Stimulated activated CD8-positive, alpha-beta memory T cell treated with anti-CD3 and anti-CD28 coated beads, Interleukin-4, amount 100 ng/mL, for 24 hours (primary cell): Measurements from ENCODE around the gene RERE.
"Not testable (repeated sequence)": the region's sequence is repeated elsewhere in the genome, so short reads cannot be mapped to it uniquely, and the experiment has no call there.

Experiments used
- DNase-seq: peaks from one replicate; pipeline ENCODE4 v3.0.0-alpha.2; 2020; ENCODE audit warnings: low read depth

Gene RERE

DNA sequence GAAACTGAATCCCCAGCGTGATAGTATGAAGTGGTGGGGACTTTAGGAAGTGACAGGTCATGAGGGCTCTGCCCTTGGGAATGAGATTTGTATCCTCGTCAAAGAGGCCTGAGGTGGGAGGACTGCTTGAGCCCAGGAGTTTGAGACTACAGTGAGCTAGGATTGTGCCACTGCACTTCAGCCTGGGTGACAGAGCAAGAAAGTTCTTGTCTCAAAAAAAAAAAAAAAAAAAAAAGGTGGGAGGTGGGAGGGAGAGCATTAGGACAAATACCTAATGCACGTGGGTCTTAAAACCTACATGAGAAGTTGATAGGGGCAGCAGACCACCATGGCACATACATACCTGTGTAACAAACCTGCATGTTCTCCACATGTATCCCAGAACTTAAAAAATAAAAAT, 24.0 kb upstream of the RERE start:
- no peak for DNase-seq

DNA sequence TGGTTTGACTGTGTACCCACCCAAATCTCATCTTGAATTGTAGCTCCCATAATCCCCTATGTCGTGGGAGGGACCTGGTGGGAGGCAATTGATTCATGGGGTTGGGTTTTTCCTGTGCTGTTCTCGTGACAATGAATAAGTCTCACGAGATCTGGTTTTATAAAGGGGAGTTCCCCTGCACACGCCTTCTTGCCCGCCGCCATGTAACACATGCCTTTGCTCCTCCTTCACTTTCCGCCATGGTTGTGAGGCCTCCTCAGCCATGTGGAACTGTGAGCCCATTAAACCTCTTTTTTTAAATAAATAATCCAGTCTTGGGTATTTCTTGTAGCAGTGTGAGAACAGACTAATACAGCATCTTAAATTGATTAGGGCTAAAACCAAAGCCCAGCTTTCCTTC, 22.6 kb upstream of the RERE start:
- no peak for DNase-seq

DNA sequence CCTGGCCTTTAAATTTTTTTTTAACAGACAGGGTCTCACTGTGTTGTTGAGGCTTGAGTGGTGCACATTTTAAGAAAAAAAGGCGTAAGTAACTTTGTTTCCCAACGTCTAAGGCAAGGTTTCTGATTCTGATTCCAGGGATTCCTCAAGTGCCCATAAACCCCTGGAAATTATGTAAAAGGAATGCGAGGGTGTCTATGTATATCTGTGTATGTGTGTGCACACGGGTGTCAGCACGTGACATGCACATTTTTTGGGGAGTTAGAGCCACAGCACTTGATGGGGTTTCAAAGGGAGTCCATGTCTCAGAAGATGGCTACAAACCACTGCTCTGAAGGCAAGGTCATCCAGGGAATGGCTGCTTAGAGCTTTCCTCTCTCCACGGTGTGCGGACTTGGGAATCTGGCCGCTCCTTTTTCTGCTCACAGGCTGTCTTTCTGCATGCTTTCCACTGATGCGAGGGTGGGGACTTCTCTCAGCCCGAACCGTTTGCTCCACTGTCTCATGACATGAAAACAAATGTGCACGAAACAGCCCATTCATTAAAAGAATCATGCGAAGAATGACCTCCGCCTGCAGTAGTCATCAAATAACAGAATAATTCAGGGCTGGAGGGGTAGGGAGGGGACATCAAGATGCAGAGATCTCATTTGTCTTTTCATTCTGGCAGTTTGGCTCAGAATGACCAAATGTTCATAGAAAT, 18.7 kb upstream of the RERE start:
- DNase-seq = no peak

DNA sequence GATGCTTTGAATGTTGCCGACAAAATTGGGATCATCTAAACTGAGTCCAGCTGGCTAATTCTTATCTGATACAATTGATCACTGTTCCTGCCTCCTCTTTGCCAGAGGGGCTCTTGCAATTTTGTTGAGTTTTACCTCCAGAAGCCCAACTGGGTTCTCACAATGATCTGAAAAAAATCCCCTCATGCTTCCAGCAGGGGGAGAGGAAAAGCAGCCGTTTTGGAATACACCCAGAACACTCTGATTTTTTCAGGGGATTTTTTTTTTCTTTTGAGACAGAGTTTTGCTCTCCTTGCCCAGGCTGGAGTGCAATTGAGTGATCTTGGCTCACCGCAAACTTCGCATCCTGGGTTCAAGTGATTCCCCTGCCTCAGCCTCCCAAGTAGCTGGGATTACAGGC, 13.9 kb upstream of the RERE start:
- DNase-seq = no peak

DNA sequence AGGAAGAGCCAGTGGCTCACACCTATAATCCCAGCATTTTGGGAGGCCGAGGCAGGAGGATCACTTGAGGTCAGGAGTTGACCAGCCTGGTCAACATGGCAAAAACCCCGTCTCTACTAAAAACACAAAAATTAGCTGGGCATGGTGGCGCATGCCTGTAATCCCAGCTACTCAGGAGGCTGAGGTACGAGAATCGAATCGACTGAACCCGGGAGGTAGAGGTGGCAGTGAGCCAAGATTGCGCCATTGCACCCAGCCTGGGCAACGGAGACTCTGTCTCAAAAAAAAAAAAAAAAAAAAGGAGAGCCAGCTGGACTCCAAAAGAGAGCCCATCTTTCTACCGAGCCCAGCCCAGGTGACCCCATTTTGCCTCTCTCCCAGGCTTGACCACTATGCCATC, 13.3 kb upstream of the RERE start:
- DNase-seq = not testable (repeated sequence)

DNA sequence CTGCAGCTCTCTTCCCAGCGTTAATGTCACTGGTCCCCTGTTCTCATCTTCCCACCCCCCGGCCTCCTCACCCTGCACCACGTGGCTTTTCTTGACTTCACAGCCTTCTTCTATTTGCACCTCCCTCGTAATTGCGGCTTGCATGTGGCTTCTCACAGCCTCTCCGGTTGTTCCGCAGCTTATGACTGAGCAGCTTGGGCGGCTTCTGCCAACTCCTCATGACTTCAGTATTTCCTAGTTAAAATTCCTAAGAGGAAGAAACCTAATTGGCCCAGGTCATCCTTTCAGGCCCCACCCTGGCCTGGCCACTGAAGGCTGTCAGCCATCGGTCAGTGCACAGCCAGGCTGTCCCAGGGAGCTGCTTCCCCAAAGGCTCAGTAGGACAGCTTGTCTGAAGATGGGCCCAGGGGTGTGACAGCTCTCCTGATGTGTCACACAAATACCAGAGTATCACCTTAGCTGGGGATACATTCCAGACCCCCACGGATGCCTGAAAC, 8.6 kb upstream of the RERE start:
- DNase-seq = no peak

DNA sequence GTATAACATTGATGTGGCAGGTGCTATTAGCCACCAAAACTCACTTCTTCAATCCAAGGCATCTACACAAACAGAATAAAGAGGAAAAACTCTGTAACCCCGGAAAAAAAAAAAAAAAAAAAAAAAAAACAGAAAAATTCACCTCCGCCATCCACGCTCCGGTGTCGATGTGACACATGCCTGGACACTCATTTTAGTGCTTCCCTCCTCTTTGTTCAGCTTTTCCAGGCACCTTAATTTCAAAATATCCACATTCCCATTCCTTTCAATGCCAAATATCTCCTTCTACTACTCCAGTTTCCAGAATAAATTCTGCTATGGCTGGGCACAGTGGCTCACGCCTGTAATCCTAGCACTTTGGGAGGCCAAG, 5.8 kb upstream of the RERE start:
- no peak for DNase-seq

DNA sequence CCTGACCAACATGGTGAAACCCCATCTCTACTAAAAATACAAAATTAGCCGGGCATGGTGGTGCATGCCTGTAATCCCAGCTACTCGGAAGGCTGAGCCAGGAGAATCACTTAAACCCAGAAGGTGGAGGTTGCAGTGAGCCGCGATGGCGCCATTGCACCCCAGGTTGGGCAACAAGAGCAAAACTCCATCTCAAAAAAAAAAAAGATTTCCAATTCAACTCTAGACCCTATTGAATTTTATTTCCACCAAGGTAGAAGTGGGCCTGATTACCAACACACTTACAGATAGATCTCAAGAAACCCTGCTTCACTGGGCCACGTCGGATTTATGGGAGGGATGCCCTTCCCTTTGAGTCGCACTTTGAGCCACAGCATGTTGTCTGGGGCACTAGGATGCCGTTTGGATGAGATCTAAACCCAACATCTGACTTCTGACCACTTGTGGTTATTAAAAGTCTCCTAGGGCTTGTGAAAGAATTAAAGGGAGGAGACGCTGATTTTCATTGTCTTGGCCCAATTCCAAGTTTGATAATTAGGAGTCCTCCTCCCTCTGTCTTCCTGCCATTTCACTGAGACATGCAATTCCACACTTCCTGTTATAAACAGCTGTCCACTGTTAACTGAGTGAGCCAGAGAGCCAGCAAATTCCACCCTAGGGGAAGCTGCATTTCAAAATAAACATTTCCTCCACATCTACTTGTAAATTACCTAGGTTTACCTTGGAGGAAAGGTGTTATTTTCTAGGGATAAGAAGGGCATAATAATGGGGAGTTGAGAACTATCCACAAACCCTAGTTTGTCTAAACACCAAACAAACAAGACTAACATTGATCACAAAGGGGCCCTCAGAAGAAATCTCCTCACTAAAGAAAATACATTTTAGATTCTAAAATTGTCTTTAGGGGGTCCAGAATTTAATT, 5.2 kb upstream of the RERE start:
- no peak for DNase-seq

DNA sequence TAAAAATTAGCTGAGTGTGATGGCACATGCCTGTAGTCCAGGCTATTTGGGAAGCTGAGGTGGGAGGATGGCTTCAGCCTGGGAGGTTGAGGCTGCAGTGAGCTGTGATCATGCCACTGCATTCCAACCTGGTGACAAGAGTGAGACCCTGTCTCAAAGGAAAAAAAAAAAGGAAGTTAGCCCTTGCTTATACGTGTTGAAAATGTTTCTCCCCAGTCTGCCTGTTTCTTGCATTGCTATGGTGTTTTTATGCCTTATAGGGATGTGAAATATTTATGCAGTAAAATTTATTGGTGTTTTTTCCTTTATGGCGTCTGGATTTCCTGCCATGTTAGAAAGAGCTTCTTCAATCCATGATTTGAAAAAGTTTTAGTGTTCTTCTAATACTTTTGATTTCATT, 3.6 kb upstream of the RERE start:
- DNase-seq = no peak

DNA sequence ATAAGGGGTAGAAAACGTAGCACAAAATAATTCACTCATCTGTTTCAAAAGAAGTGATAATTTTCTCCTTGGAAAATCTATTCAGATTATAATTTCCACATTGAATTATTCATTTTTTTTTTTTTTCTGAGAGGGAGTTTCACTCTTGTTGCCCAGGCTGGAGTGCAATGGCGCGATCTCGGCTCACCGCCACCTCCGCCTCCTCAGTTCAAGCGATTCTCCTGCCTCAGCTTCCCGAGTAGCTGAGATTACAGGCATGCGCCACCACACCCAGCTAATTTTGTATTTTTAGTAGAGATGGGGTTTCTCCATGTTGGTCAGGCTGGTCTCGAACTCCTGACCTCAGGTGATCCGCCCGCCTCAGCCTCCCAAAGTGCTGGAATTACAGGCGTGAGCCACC, 1.3 kb upstream of the RERE start:
- DNase-seq = not testable (repeated sequence)

DNA sequence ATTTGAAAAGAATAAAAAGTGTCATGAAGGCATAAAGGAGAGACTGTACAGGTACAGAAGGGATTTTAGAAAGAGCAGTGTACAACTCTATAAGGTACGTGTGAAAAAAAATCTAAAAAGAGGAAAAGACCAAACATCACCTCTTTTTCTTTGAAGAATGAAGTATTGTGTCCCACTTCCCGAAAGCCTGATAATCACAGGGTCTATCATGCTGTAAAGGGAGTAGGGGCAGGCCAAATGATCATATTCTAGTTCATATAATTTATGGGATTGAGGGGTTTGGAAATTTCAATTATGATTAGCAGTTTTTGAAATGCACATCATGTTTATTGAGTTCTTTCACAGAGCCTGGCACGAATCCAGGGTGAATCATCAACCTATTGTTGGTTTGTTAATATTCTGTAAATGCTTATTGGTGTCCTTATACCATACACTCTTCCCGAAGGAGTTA, 910 bp upstream of the RERE start:
- no peak for DNase-seq

DNA sequence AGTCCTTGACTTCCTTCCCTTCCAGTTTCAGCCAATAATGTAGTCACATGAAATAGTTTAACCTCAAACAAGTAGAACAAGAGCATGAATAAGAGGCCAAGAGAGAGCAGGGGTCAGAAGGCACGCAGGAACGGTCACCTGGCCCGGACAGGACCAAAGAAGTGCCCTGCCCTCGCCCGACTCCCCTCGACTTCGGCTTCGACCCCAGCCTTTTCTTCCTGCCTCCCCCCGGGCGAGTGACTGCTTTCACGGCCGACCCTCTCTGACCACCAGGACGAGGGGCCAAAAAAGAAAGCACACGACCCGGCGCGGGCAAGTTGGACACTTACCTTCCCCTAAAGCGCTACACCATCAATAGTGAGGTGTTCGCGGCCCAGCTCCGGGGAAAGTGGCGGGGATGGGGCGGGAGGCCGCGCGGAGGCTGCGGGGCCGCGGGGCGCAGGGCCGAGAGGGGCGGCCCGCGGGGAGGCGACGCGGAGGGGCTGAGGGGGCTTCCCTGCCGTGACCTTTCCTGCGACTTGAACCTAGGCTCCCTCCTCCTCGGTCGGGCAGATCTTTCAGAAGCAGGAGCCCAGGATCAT, 519 bp downstream of the RERE start:
- peak; percentile 8 for DNase-seq

DNA sequence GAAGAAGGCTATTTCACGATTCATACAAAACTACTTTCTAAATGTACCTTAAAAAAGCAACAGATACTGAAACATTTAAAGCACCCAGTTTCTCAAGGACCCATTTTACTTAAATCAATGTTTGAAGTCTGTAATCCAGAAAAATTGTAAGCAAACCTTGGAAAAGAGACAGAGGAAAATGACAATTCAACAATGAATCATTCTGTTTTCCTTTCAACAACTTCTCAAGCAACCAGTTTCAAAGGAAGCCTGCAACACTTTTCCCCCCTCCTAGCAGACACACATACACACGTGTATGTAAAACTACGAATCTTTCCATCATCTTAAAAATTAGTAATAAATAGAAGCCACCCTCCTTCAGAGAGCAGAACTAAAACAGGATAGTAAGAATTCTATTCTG, 1.2 kb downstream of the RERE start:
- DNase-seq = no peak

DNA sequence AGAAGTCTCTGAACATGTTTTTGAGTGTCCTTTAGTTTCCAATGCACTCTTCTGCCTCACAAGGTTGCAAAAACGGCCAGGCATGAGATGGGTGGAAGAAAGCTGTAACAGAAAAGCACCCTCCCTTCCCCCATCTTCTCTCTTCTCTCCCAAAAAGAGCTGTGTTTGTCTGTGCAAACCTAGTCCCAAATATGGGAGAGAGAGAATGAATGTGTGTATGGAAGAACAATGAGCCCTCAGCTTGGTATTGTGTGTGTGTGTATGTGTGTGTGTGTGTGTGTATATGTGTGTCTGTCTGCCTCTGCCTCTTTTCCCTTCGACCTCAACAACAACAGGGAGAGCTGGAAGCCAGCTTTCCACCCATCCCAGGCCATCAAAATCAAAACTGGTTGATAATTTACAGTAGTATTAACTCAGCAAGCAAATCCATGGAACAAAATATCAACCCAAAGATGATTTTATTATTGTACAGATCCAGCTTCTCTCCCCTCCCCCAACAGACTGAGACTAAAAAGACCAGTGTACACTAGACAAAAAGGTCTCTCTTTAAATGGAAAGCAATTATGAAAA, 1.8 kb downstream of the RERE start:
- no peak for DNase-seq

DNA sequence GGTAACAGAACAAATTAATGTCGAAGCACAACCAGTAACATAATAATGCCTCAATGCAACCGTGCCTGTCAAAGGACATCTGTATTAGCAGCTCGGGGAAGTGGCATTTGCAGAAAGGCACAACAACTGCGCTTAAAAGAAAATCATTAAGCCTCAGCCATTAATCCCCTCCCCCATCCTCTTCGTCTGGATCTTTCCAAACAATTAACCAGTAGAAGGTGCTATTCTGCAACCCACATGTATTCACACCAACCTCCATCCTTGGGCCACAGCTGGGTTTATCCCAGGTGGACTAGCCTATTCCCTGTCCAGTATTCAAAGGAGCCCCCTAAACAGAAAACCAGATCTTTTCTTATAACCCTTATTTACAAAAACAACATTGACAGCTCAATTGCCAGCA, 2.6 kb downstream of the RERE start:
- DNase-seq = no peak

DNA sequence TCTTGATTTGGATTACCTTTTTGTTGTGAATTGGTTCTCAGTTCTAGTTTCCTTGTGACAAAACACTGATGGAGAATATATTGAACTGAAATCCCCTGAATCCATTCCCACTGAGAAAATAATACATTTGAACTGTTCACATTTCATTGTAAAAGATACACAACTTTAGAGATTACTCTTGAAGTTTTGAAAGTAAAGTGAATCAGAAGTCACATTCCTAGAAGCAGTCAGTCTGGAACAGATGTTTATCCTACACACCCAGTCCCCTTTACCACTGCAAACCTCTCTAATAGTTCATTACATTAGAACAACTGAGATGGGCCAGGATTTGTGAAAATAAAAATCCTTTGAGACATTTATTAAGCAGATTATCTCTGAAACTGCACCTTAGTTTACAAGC, 3.4 kb downstream of the RERE start:
- DNase-seq = no peak

DNA sequence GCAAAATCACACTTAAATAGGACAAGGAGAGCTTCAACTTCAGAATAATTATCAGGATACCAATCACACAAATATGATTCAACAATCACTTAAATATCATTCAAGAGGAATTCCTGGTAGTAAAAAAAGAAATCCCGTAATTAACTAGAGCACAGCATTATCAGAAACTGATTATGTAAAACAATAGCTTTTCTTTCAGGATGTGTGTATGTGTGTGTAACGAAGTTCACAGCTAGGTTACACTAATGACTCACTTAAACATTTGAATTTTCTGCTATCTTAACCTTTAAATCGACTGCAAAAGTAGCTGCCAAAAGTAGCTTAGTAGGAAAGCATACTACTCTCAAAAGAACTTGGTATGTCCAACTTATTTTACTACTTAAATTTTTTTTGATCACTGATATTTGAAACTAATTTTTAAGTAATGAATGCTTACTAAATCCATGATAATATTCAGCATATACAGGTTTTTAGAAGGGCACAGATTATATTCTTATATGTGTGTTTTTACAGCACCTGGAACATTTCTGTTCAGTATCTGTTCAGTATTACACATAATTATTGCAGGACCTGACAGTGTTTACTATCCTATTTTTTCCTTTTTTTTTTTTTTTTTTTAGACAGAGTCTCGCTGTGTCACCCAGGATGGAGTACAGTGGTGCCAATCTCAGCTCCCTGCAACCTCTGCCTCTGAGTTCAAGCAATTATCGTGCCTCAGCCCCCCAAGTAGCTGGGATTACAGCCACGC, 4.2 kb downstream of the RERE start:
- DNase-seq = no peak

DNA sequence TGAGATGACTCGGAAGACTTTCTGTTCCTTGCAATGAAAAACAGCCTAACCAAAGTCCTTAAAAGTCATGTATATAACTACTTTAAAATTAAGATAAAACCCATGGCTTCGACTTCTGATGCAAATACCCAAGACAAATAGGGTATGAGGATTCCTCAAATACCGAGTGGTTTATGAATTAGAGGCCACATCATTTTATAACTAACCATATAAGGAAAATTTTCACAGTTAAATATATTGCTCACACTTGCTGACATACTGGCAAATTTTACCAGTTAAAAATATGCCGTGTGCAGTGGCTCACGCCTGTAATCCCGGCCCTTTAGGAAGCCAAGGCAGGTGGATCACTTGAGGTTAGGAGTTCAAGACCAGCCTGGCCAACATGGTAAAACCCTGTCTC, 5.4 kb downstream of the RERE start:
- no peak for DNase-seq

DNA sequence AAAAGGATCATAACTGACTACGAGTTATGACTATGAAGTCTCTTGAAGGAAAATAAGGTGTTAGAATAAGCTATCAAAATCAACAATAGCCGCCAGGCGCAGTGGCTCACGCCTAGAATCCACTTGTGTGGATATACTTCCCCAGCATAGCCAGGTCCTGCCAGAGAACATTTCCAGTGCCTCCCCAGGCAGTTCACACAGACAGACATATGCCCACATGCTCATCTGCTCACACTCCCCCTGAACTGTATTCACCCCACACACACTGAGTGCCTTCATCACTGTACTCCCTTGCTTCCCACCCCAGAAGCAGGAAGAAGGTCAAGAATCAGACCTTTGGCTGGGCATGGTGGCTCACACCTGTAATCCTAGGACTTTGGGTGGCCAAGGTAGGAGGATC, 6.5 kb downstream of the RERE start:
- no peak for DNase-seq

DNA sequence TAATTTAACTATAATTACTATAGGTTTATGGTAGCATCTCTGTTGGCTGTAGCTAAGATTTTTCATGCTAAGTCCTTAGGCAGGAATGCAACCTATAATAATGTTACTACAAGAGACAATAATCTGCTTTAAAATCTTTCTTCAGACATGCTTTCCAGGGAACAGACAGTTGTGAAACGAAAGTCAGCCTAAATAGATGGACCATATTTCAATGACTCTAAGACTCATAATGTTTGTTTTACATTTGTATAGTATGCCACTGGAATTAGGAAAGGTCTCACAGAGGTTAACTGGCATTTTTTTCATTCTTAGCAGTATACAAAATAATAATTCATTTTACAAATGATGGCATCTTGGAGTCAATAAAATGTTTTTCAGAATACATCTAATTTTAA, 8.1 kb downstream of the RERE start:
- no peak for DNase-seq

DNA sequence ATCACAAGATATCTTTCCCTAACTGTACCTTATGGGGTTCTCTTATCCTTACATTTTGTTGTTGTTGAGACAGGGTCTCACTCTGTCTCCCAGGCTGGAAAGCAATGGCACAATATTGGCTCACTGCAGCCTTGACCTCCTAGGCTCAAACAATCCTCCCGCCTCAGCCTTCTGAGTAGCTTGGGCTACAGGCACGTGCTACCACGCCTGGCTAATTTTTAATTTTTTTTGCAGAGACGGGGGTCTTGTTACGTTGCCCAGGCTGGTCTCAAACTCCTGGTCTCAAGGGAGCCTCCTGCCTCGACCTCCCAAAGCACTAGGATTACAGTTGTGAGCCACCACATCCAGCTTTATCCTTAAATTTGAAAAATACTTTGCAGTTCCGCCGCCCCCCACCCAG, 10.4 kb downstream of the RERE start:
- no peak for DNase-seq

DNA sequence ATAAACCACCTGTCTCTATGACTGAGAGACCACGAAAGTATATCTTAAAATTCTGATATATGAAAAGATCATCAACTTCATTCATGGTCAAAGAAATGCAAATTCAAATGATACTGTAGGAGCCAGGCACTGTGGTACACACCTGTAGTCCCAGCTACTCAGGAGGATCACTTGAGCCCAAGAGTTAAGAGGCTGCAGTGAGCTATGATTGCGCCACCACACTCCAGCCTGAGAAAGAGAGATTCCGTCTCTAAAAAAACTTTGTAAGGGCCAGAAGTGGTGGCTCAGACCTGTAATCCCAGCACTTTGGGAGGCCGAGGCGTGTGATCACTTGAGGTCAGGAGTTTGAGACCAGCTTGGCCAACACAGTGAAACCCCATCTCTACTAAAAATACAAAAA, 17.0 kb downstream of the RERE start:
- no peak for DNase-seq
